OCI-LY7 (cell line): ENCODE results near the gene RHBDD1. TPM values are rescaled to one million over a fixed set of nuclear protein-coding genes. Genes with fewer than 3 reads are reported as not detected.

Experiments used
- BruUV-seq: library from RNA; stranded (reverse); fragments of 400-500 nt; replicated peaks from 2 replicates; lab custom pipeline; 2021; lab: Mats Ljungman, UMichigan
- CTCF ChIA-PET: fragments of 300-600 bp; sonication (Branson Sonifier 250); formaldehyde crosslinking; loops from one replicate; lab custom pipeline; 2022; ENCODE audit warnings: antibody characterized with exemption; ENCODE audit not compliant: unreplicated experiment; lab: Charles Lee
- POLR2A ChIA-PET: fragments of 300-600 bp; sonication (Branson Sonifier 250); formaldehyde crosslinking; loops from one replicate; lab custom pipeline; 2022; ENCODE audit warnings: antibody characterized with exemption; lab: Charles Lee
- DNase-seq: peaks from one replicate; pipeline ENCODE4 v3.0.0-alpha.2; 2015; ENCODE audit warnings: low spot score
- H2AFZ ChIP-seq: fragments of 200-600 bp; sonication (generic), shearing (Covaris generic); 2 replicates; pipeline ENCODE4 v1.6.1; 2014; ENCODE audit warnings: mild to moderate bottlenecking, antibody characterized with exemption, low read length, moderate library complexity
- H3K27ac ChIP-seq: fragments of 200-600 bp; sonication (generic); 2 replicates; pipeline ENCODE4 v1.5.1; 2014; ENCODE audit warnings: mixed run types, low read depth, mild to moderate bottlenecking, moderate library complexity, low read length, inconsistent platforms; ENCODE audit not compliant: poor library complexity, severe bottlenecking
- H3K36me3 ChIP-seq: fragments of 200-600 bp; sonication (generic); 2 replicates; pipeline ENCODE4 v1.6.1; 2014; ENCODE audit warnings: mild to moderate bottlenecking, antibody characterized with exemption, low read length, moderate library complexity, mixed read lengths; ENCODE audit not compliant: insufficient read depth
- H3K4me1 ChIP-seq: fragments of 200-600 bp; sonication (generic); 2 replicates; pipeline ENCODE4 v1.5.1; 2014; ENCODE audit warnings: mild to moderate bottlenecking, low read length; ENCODE audit not compliant: insufficient read depth, poor library complexity, severe bottlenecking
- H3K4me2 ChIP-seq: fragments of 200-600 bp; sonication (generic); 2 replicates; pipeline ENCODE4 v1.6.1; 2014; ENCODE audit warnings: mild to moderate bottlenecking, low read length
- H3K4me3 ChIP-seq: fragments of 200-600 bp; sonication (generic); 2 replicates; pipeline ENCODE4 v1.5.1; 2014; ENCODE audit warnings: mild to moderate bottlenecking, low read depth, low read length; ENCODE audit not compliant: poor library complexity, severe bottlenecking
- H3K79me2 ChIP-seq: fragments of 200-600 bp; sonication (generic); 2 replicates; pipeline ENCODE4 v1.6.1; 2016; ENCODE audit warnings: low read depth, mild to moderate bottlenecking, low read length, moderate library complexity, mixed read lengths; ENCODE audit not compliant: insufficient read depth
- H3K9me2 ChIP-seq: fragments of 200-600 bp; sonication (generic); 2 replicates; pipeline ENCODE4 v1.6.1; 2016; ENCODE audit warnings: mild to moderate bottlenecking, low read length, mixed read lengths; ENCODE audit not compliant: insufficient read depth
- H3K9me3 ChIP-seq: fragments of 200-600 bp; sonication (generic); 2 replicates; pipeline ENCODE4 v1.6.1; 2014; ENCODE audit warnings: mild to moderate bottlenecking, mixed run types, low read length, mixed read lengths
- H4K20me1 ChIP-seq: fragments of 200-600 bp; sonication (generic); 2 replicates; pipeline ENCODE4 v1.6.1; 2014; ENCODE audit warnings: mild to moderate bottlenecking, antibody characterized with exemption, low read length, moderate library complexity, mixed read lengths; ENCODE audit not compliant: insufficient read depth
- CTCF ChIP-seq: fragments of 200-600 bp; sonication (generic); conservative IDR thresholded peaks from 2 replicates; pipeline ENCODE4 v1.5.1; 2014; ENCODE audit warnings: mild to moderate bottlenecking, antibody characterized with exemption, low read length, moderate library complexity, mixed read lengths
- EZH2phosphoT487 ChIP-seq: fragments of 200-600 bp; sonication (generic); IDR thresholded peaks from 2 replicates; pipeline ENCODE4 v1.6.1; 2018; ENCODE audit warnings: low read depth, borderline replicate concordance, mild to moderate bottlenecking, mixed run types, antibody characterized with exemption, low read length, moderate library complexity, mixed read lengths
- intact Hi-C: fragments of 100-400 bp; cut with micrococcal nuclease; formaldehyde crosslinking; loops from one replicate; pipeline ENCODE4 v1.10.0; 2022; ENCODE audit not compliant: unreplicated experiment
- total RNA-seq, 2 experiments: library from RNA; depleted of rRNA in 1 of 2; stranded (reverse); fragments of >200 nt in 1 of 2; shearing (Covaris generic) in 1 of 2; gene quantifications; 2 replicates each; pipeline ENCODE4 v1.2.3, GENCODE V29; 2014 to 2022

The RHBDD1 gene
- total RNA-seq, 2 experiments from 2014 or later = 40.8 to 80.3 TPM

GRCh38 chr2:226995625-226996041 lies 159.8 kb downstream of the RHBDD1 start:
- Histone ChIP-seq H3K4me1 (no peaks in the 10 kb centered on the region), H3K79me2 (no peaks in the 10 kb centered on the region), H3K4me3 (no peak overlapping the region), H3K27ac (no peak overlapping the region), H3K9me3 (0 out of 2 replicates have a peak, but pooled peaks cover 8% of the 10 kb centered on the region), H4K20me1 (no peaks in the 10 kb centered on the region), H3K4me2 (no peak overlapping the region), H3K9me2 (no peaks in the 10 kb centered on the region), H2AFZ (no peak overlapping the region), H3K36me3 (peaks cover 60% of the 10 kb centered on the region)
- ChIA-PET POLR2A (no interaction called here), CTCF (no interaction called here)
- TF ChIP-seq EZH2phosphoT487 = no peak
- TF ChIP-seq CTCF = no peak
- no peak for DNase-seq
- intact Hi-C loops = no loop called here
- no TSS peak for BruUV-seq

- H3K4me2 ChIP-seq = no peak overlapping the region
- no peaks in the 10 kb centered on the region for H3K79me2 ChIP-seq
- no peaks in the 10 kb centered on the region for H3K4me1 ChIP-seq
- H3K9me2 ChIP-seq = no peaks in the 10 kb centered on the region
- H3K27ac ChIP-seq = no peak overlapping the region
- no peaks in the 10 kb centered on the region for H4K20me1 ChIP-seq
- H3K4me3 ChIP-seq = no peak overlapping the region
- POLR2A ChIA-PET = interaction anchor here (0.7 kb wide), 1 partner anchor 518 kb away, joined by 3 read pairs; no protein-coding TSS in a partner anchor
- no peak overlapping the region for H2AFZ ChIP-seq
- peaks cover 49% of the 10 kb centered on the region for H3K36me3 ChIP-seq
- intact Hi-C loops = no loop called here
- CTCF ChIA-PET = no interaction called here
- no TSS peak for BruUV-seq
- TF ChIP-seq EZH2phosphoT487 (no peak), CTCF (no peak)
- DNase-seq = no peak
- H3K9me3 ChIP-seq = 0 out of 2 replicates have a peak, but pooled peaks cover 8% of the 10 kb centered on the region
Observed at GRCh38 chr2:226999661-227000060, 163.8 kb downstream of the RHBDD1 start.

- Histone ChIP-seq H3K4me1 (no peaks in the 10 kb centered on the region), H4K20me1 (no peaks in the 10 kb centered on the region), H3K36me3 (peaks cover 49% of the 10 kb centered on the region), H3K9me2 (no peaks in the 10 kb centered on the region), H2AFZ (no peak overlapping the region), H3K4me3 (no peak overlapping the region), H3K27ac (no peak overlapping the region), H3K79me2 (no peaks in the 10 kb centered on the region), H3K4me2 (no peak overlapping the region), H3K9me3 (0 out of 2 replicates have a peak, but pooled peaks cover 8% of the 10 kb centered on the region)
- POLR2A ChIA-PET = no interaction called here
- DNase-seq = no peak
- intact Hi-C loops = no loop called here
- TF ChIP-seq EZH2phosphoT487 = no peak
- CTCF ChIA-PET = no interaction called here
- BruUV-seq = no TSS peak
Observed at GRCh38 chr2:227000123-227000522, 164.3 kb downstream of the RHBDD1 start.
